ENCODE measurements around the gene KRT71. TPM values are rescaled to one million over a fixed set of nuclear protein-coding genes. Genes with fewer than 3 reads are reported as not detected.

The KRT71 gene
- total RNA-seq, 1 donor from 2014 or later = not detected

GRCh38 chr12:52539083-52539820, 13.7 kb downstream of the KRT71 start:
- DNase-seq (ENCODE audit: low read depth in 2 of 2) = no peak

GRCh38 chr12:52537101-52537500, 15.8 kb downstream of the KRT71 start:
- DNase-seq (ENCODE audit: low read depth in 2 of 2) = no peak

GRCh38 chr12:52535574-52535973, 17.4 kb downstream of the KRT71 start:
- no peak for DNase-seq (ENCODE audit: low read depth in 2 of 2)

GRCh38 chr12:52534482-52534881, 18.5 kb downstream of the KRT71 start:
- DNase-seq (ENCODE audit: low read depth in 2 of 2) = peak in 1 of 2 donors; percentile 6

- DNase-seq (ENCODE audit: low read depth in 2 of 2) = no peak
Observed at GRCh38 chr12:52533686-52534470, 19.1 kb downstream of the KRT71 start.

GRCh38 chr12:52532636-52533035, 20.3 kb downstream of the KRT71 start:
- no peak for DNase-seq (ENCODE audit: low read depth in 2 of 2)

GRCh38 chr12:52531566-52532300, 21.2 kb downstream of the KRT71 start:
- DNase-seq (ENCODE audit: low read depth in 2 of 2) = no peak

- DNase-seq (ENCODE audit: low read depth in 2 of 2) = no peak
Observed at GRCh38 chr12:52530905-52531304, 22.0 kb downstream of the KRT71 start.

GRCh38 chr12:52530366-52530765, 22.6 kb downstream of the KRT71 start:
- no peak for DNase-seq (ENCODE audit: low read depth in 2 of 2)

- DNase-seq (ENCODE audit: low read depth in 2 of 2) = no peak
Observed at GRCh38 chr12:52529846-52530245, 23.1 kb downstream of the KRT71 start.

- no peak for DNase-seq (ENCODE audit: low read depth in 2 of 2)
Observed at GRCh38 chr12:52529417-52529816, 23.5 kb downstream of the KRT71 start.

- no peak for DNase-seq (ENCODE audit: low read depth in 2 of 2)
Observed at GRCh38 chr12:52528641-52529143, 24.3 kb downstream of the KRT71 start.

- DNase-seq (ENCODE audit: low read depth in 2 of 2) = no peak
Observed at GRCh38 chr12:52527121-52527800, 25.7 kb downstream of the KRT71 start.

GRCh38 chr12:52526511-52526951, 26.4 kb downstream of the KRT71 start:
- no peak for DNase-seq (ENCODE audit: low read depth in 2 of 2)

GRCh38 chr12:52525661-52526499, 27.1 kb downstream of the KRT71 start:
- DNase-seq (ENCODE audit: low read depth in 2 of 2) = no peak

- DNase-seq (ENCODE audit: low read depth in 2 of 2) = no peak
Observed at GRCh38 chr12:52524898-52525591, 27.9 kb downstream of the KRT71 start.

- DNase-seq (ENCODE audit: low read depth in 2 of 2) = no peak
Observed at GRCh38 chr12:52524241-52524897, 28.6 kb downstream of the KRT71 start.

- no peak for DNase-seq (ENCODE audit: low read depth in 2 of 2)
Observed at GRCh38 chr12:52523824-52524223, 29.1 kb downstream of the KRT71 start.

GRCh38 chr12:52522346-52523011, 30.5 kb downstream of the KRT71 start:
- no peak for DNase-seq (ENCODE audit: low read depth in 2 of 2)
